C4-2B (cell line): Measurements from ENCODE around the gene ADGRV1.

ENCODE experiments used
- CTCF ChIP-seq: fragments of 450-650 bp; conservative IDR thresholded peaks from 2 replicates; pipeline ENCODE4 v1.5.1; 2017; ENCODE audit warnings: mild to moderate bottlenecking
- ZFX ChIP-seq: fragments of 450-650 bp; IDR thresholded peaks from 2 replicates; pipeline ENCODE4 v1.6.1; 2017

GRCh38 chr5:91132550-91132949 lies 574.0 kb downstream of the ADGRV1 start:
- TF ChIP-seq CTCF (no peak), ZFX (no peak)
